IMR-90 (cell line): ENCODE results near the gene NECTIN2. TPM values are rescaled to one million over a fixed set of nuclear protein-coding genes. Genes with fewer than 3 reads are reported as not detected.
A peak's percentile ranks its signal among the peaks of the same experiment; 100 is the strongest.

Experiments used
- ATAC-seq: fragments of 200-7000 bp; cut with Tn5 transposase; 2 replicates; pipeline ENCODE4 v1.9.1; 2020; ENCODE audit warnings: low read depth, mild to moderate bottlenecking, moderate library complexity
- BruUV-seq: library from RNA; stranded (reverse); fragments of 400-500 nt; replicated peaks from 2 replicates; lab custom pipeline; 2021; lab: Mats Ljungman, UMichigan
- CTCF ChIA-PET: fragments of 300-600 bp; formaldehyde crosslinking; extraction: SDS; loops from one replicate; lab custom pipeline; 2021; ENCODE audit warnings: antibody characterized with exemption; lab: Yijun Ruan, JAX
- POLR2A ChIA-PET: fragments of 300-600 bp; sonication (Branson Sonifier 250); formaldehyde crosslinking; loops from one replicate; lab custom pipeline; 2022; ENCODE audit warnings: antibody characterized with exemption; ENCODE audit not compliant: unreplicated experiment; lab: Charles Lee
- DNase-seq: peaks from one replicate; pipeline ENCODE4 v3.0.0; 2013
- H2AFZ ChIP-seq: replicated peaks from 2 replicates; pipeline ENCODE3; 2013; ENCODE audit warnings: low read length, mild to moderate bottlenecking; ENCODE audit not compliant: poor library complexity
- H2AK5ac ChIP-seq: 2 replicates; pipeline ENCODE4 v1.6.1; 2013; ENCODE audit warnings: low read depth, low read length, inconsistent platforms
- H2AK9ac ChIP-seq: replicated peaks from 2 replicates; pipeline ENCODE3; 2013; ENCODE audit warnings: mild to moderate bottlenecking, low read depth, low read length, moderate library complexity; ENCODE audit not compliant: poor library complexity
- H2BK120ac ChIP-seq: 2 replicates; pipeline ENCODE4 v1.6.1; 2013; ENCODE audit warnings: low read depth, low read length, inconsistent platforms
- H2BK15ac ChIP-seq: 3 replicates; pipeline ENCODE4 v1.6.1; 2013; ENCODE audit warnings: low read depth, low read length, inconsistent platforms
- H2BK20ac ChIP-seq: 2 replicates; pipeline ENCODE4 v1.6.1; 2013; ENCODE audit warnings: low read depth, mild to moderate bottlenecking, inconsistent platforms, low read length, moderate library complexity
- H2BK5ac ChIP-seq: 2 replicates; pipeline ENCODE4 v1.6.1; 2013; ENCODE audit warnings: mild to moderate bottlenecking, low read depth, low read length, inconsistent platforms; ENCODE audit not compliant: poor library complexity, severe bottlenecking
- H3K14ac ChIP-seq: replicated peaks from 2 replicates; pipeline ENCODE4 v1.6.1; 2013; ENCODE audit warnings: low read depth, low read length, inconsistent platforms
- H3K18ac ChIP-seq: 2 replicates; pipeline ENCODE4 v1.6.1; 2013; ENCODE audit warnings: low read depth, low read length, control low read depth
- H3K23ac ChIP-seq: 2 replicates; pipeline ENCODE4 v1.6.1; 2013; ENCODE audit warnings: low read depth, low read length, inconsistent platforms
- H3K27ac ChIP-seq: 2 replicates; pipeline ENCODE4 v1.5.1; 2013; ENCODE audit warnings: mild to moderate bottlenecking, control low read depth, low read length; ENCODE audit not compliant: insufficient read depth
- H3K27me3 ChIP-seq: 2 replicates; pipeline ENCODE4 v1.6.1; 2013; ENCODE audit warnings: low read length; ENCODE audit not compliant: control insufficient read depth, insufficient read depth
- H3K36me3 ChIP-seq: 2 replicates; pipeline ENCODE4 v1.6.1; 2013; ENCODE audit warnings: low read length, mixed read lengths; ENCODE audit not compliant: control insufficient read depth, insufficient read depth
- H3K4ac ChIP-seq: 2 replicates; pipeline ENCODE4 v1.6.1; 2013; ENCODE audit warnings: low read depth, low read length, inconsistent platforms
- H3K4me1 ChIP-seq: 2 replicates; pipeline ENCODE4 v1.6.1; 2013; ENCODE audit warnings: low read length, mixed read lengths; ENCODE audit not compliant: control insufficient read depth, insufficient read depth
- H3K4me2 ChIP-seq: 2 replicates; pipeline ENCODE4 v1.6.1; 2013; ENCODE audit warnings: low read depth, mild to moderate bottlenecking, control low read depth, low read length, moderate library complexity
- H3K4me3 ChIP-seq: 2 replicates; pipeline ENCODE4 v1.5.1; 2013; ENCODE audit warnings: low read depth, mild to moderate bottlenecking, control low read depth, low read length, moderate library complexity; ENCODE audit not compliant: insufficient read depth
- H3K56ac ChIP-seq: 2 replicates; pipeline ENCODE4 v1.6.1; 2013; ENCODE audit warnings: low read length, inconsistent platforms; ENCODE audit not compliant: insufficient read depth; ENCODE audit errors: extremely low read depth
- H3K79me1 ChIP-seq, 2 experiments: 2 replicates each; pipeline ENCODE4 v1.6.1; 2013; ENCODE audit warnings: low read length in 2 of 2, inconsistent platforms in 1 of 2, low read depth in 1 of 2
- H3K9ac ChIP-seq: 2 replicates; pipeline ENCODE4 v1.6.1; 2013; ENCODE audit warnings: low read depth, low read length, control low read depth
- H3K9me1 ChIP-seq: 2 replicates; pipeline ENCODE4 v1.6.1; 2013; ENCODE audit warnings: low read length, inconsistent platforms; ENCODE audit not compliant: insufficient read depth
- H3K9me3 ChIP-seq: 2 replicates; pipeline ENCODE4 v1.6.1; 2013; ENCODE audit warnings: low read length; ENCODE audit not compliant: control insufficient read depth, insufficient read depth
- H4K20me1 ChIP-seq: 2 replicates; pipeline ENCODE4 v1.6.1; 2013; ENCODE audit warnings: low read length, inconsistent platforms; ENCODE audit not compliant: insufficient read depth
- H4K5ac ChIP-seq: 2 replicates; pipeline ENCODE4 v1.6.1; 2013; ENCODE audit warnings: mild to moderate bottlenecking, low read depth, low read length, control low read depth
- H4K8ac ChIP-seq, 2 experiments: 2 replicates each; pipeline ENCODE4 v1.6.1; 2013; ENCODE audit warnings: low read depth in 2 of 2, low read length in 2 of 2, control low read depth in 1 of 2, inconsistent platforms in 1 of 2
- H4K91ac ChIP-seq: 2 replicates; pipeline ENCODE4 v1.6.1; 2013; ENCODE audit warnings: low read depth, low read length, inconsistent platforms; ENCODE audit not compliant: insufficient read depth
- BHLHE40 ChIP-seq: fragments of 150-350 bp; IDR thresholded peaks from 2 replicates; pipeline ENCODE4 v1.6.1; 2016; ENCODE audit warnings: mild to moderate bottlenecking, low read depth, low read length
- CEBPB ChIP-seq: IDR thresholded peaks from 2 replicates; pipeline ENCODE4 v1.6.1; 2012; ENCODE audit warnings: low read depth, low read length, improper control_type of control experiment
- CHD1 ChIP-seq: IDR thresholded peaks from 2 replicates; pipeline ENCODE4 v1.6.1; 2012; ENCODE audit warnings: low read depth, low read length, improper control_type of control experiment
- FOS ChIP-seq: fragments of 150-350 bp; IDR thresholded peaks from 2 replicates; pipeline ENCODE4 v1.6.1; 2016; ENCODE audit warnings: low read depth, low read length
- MAFK ChIP-seq: IDR thresholded peaks from 2 replicates; pipeline ENCODE4 v1.6.1; 2012; ENCODE audit warnings: low read depth, low read length, improper control_type of control experiment
- NFE2L2 ChIP-seq: fragments of 150-350 bp; IDR thresholded peaks from 2 replicates; pipeline ENCODE4 v1.6.1; 2016; ENCODE audit warnings: low read depth, mild to moderate bottlenecking, low read length
- POLR2A ChIP-seq: IDR thresholded peaks from 2 replicates; pipeline ENCODE4 v1.6.1; 2012; ENCODE audit warnings: mild to moderate bottlenecking, low read depth, low read length
- RAD21 ChIP-seq: IDR thresholded peaks from 2 replicates; pipeline ENCODE4 v1.6.1; 2012; ENCODE audit warnings: low read length, improper control_type of control experiment
- RCOR1 ChIP-seq: IDR thresholded peaks from 2 replicates; pipeline ENCODE4 v1.6.1; 2012; ENCODE audit warnings: mild to moderate bottlenecking, low read length, improper control_type of control experiment; ENCODE audit not compliant: insufficient replicate concordance
- SMC3 ChIP-seq: fragments of 150-350 bp; IDR thresholded peaks from 2 replicates; pipeline ENCODE4 v1.6.1; 2016; ENCODE audit warnings: low read depth, mild to moderate bottlenecking, antibody characterized with exemption, low read length, moderate library complexity
- WGBS, 2 experiments: methylation state at CpG; one replicate each; pipeline versions ENCODE4 v1.1.5 to v1.1.7; 2013; ENCODE audit warnings: missing lambda C conversion rate in 2 of 2; ENCODE audit not compliant: insufficient read length in 1 of 2; ENCODE audit errors: extremely low coverage in 2 of 2; 5-methylcytosine and 5-hydroxymethylcytosine counted together
- dilution Hi-C: fragments of 300-500 bp; cut with HindIII; formaldehyde crosslinking; loops from one replicate; pipeline ENCODE4 v1.14.3; 2018; ENCODE audit warnings: low sequenced_read_pairs; ENCODE audit not compliant: unreplicated experiment
- in situ Hi-C: fragments of 300-500 bp; cut with MboI; formaldehyde crosslinking; loops from 3 replicates; pipeline ENCODE4 v1.14.3; 2019; ENCODE audit warnings: low sequenced_read_pairs, inconsistent platforms, mixed read lengths
- intact Hi-C: fragments of 100-400 bp; cut with micrococcal nuclease; formaldehyde crosslinking; loops from 2 replicates; pipeline ENCODE4 v1.10.0; 2022
- polyA plus RNA-seq, 3 experiments: library from polyadenylated mRNA; depleted of rRNA; stranded (reverse); fragments of >200 nt; gene quantifications; 2 replicates each; pipeline ENCODE4 v1.2.3, GENCODE V29; 2012; ENCODE audit warnings: low replicate concordance in 1 of 3
- total RNA-seq: library from RNA; depleted of rRNA; stranded (reverse); fragments of >200 nt; gene quantifications from 2 replicates; pipeline ENCODE4 v1.2.3, GENCODE V29; 2012
- TF ChIP-seq, protein P1 (sequence below): fragments of 150-350 bp; IDR thresholded peaks from 2 replicates; pipeline ENCODE4 v1.6.1; 2017; ENCODE audit warnings: mild to moderate bottlenecking, antibody characterized with exemption, low read length, low read depth
- TF ChIP-seq, protein P2 (sequence below): conservative IDR thresholded peaks from 2 replicates; pipeline ENCODE4 v1.5.1; 2012; ENCODE audit warnings: mild to moderate bottlenecking, low read depth, low read length, improper control_type of control experiment

NECTIN2 gene
- total and polyA plus RNA-seq, 2 of the 4 experiments (the other 2 are of a cell fraction): 77.8 to 170 TPM

DNA sequence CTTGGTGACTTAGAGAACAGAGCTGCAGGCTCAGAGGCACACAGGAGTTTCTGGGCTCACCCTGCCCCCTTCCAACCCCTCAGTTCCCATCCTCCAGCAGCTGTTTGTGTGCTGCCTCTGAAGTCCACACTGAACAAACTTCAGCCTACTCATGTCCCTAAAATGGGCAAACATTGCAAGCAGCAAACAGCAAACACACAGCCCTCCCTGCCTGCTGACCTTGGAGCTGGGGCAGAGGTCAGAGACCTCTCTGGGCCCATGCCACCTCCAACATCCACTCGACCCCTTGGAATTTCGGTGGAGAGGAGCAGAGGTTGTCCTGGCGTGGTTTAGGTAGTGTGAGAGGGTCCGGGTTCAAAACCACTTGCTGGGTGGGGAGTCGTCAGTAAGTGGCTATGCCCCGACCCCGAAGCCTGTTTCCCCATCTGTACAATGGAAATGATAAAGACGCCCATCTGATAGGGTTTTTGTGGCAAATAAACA is 78.2 kb downstream of the NECTIN2 start:
- H2AFZ ChIP-seq: peak overlapping the region; percentile 63
- H2AK5ac ChIP-seq: peak overlapping the region; percentile 90; the same call in 1 of the 2 replicates
- no peak overlapping the region for H2BK5ac ChIP-seq
- intact Hi-C loops: no loop called here
- H2BK20ac ChIP-seq: peak overlapping the region; percentile 44; the same call in 1 of the 2 replicates
- WGBS, 2 experiments: 67% methylated on average over 3 of the region's 8 CpGs; no CpG with 5 or more reads in 1 of the 2 experiments
- H3K27ac ChIP-seq: peak overlapping the region; percentile 79; the same call in 1 of the 2 replicates
- ChIA-PET POLR2A (no interaction called here), CTCF (interaction anchor here (1.1 kb wide), 1 partner anchor 12 kb away, joined by 4 read pairs; no protein-coding TSS in a partner anchor)
- DNase-seq (no peak), ATAC-seq (no peak)
- peaks cover 23% of the 10 kb centered on the region for H3K4me1 ChIP-seq
- H2BK15ac ChIP-seq: peak overlapping the region; percentile 10; the same call in 1 of the 3 replicates
- H2AK9ac ChIP-seq: no peak overlapping the region
- no peaks in the 10 kb centered on the region for H3K9me1 ChIP-seq
- peak overlapping the region; percentile 20; the same call in 1 of the 2 replicates for H3K9ac ChIP-seq
- no peak overlapping the region for H3K4me3 ChIP-seq
- H3K4me2 ChIP-seq: no peak overlapping the region; the same call in 1 of the 2 replicates
- H3K4ac ChIP-seq: peak overlapping the region; percentile 31
- TF ChIP-seq, protein P1, sequence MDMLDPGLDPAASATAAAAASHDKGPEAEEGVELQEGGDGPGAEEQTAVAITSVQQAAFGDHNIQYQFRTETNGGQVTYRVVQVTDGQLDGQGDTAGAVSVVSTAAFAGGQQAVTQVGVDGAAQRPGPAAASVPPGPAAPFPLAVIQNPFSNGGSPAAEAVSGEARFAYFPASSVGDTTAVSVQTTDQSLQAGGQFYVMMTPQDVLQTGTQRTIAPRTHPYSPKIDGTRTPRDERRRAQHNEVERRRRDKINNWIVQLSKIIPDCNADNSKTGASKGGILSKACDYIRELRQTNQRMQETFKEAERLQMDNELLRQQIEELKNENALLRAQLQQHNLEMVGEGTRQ: no peak
- TF ChIP-seq RAD21: no peak
- TF ChIP-seq FOS: no peak
- TF ChIP-seq BHLHE40: no peak
- no peak for TF ChIP-seq POLR2A
- TF ChIP-seq RCOR1: no peak
- TF ChIP-seq CEBPB: no peak
- TF ChIP-seq CHD1: no peak
- TF ChIP-seq, protein P2, sequence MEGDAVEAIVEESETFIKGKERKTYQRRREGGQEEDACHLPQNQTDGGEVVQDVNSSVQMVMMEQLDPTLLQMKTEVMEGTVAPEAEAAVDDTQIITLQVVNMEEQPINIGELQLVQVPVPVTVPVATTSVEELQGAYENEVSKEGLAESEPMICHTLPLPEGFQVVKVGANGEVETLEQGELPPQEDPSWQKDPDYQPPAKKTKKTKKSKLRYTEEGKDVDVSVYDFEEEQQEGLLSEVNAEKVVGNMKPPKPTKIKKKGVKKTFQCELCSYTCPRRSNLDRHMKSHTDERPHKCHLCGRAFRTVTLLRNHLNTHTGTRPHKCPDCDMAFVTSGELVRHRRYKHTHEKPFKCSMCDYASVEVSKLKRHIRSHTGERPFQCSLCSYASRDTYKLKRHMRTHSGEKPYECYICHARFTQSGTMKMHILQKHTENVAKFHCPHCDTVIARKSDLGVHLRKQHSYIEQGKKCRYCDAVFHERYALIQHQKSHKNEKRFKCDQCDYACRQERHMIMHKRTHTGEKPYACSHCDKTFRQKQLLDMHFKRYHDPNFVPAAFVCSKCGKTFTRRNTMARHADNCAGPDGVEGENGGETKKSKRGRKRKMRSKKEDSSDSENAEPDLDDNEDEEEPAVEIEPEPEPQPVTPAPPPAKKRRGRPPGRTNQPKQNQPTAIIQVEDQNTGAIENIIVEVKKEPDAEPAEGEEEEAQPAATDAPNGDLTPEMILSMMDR: no peak
- no peak for TF ChIP-seq MAFK
- TF ChIP-seq SMC3: no peak
- TF ChIP-seq NFE2L2: no peak
- H3K14ac ChIP-seq: peak overlapping the region; percentile 65
- peak overlapping the region; percentile 41 to 70 for H4K8ac ChIP-seq
- H3K23ac ChIP-seq: peak overlapping the region; percentile 50; the same call in 1 of the 2 replicates
- H3K56ac ChIP-seq: no peak overlapping the region
- no peaks in the 10 kb centered on the region for H3K27me3 ChIP-seq
- in situ Hi-C loops: no loop called here
- peak overlapping the region; percentile 88 for H3K18ac ChIP-seq
- no peaks in the 10 kb centered on the region for H4K20me1 ChIP-seq
- no peaks in the 10 kb centered on the region for H3K79me1 ChIP-seq
- BruUV-seq: no TSS peak
- dilution Hi-C loops: no loop called here
- no peaks in the 10 kb centered on the region for H3K9me3 ChIP-seq
- H4K91ac ChIP-seq: peak overlapping the region; percentile 55; the same call in 1 of the 2 replicates
- peak overlapping the region; percentile 85 for H4K5ac ChIP-seq
- H2BK120ac ChIP-seq: peak overlapping the region; percentile 68; the same call in 1 of the 2 replicates
- H3K36me3 ChIP-seq: no peaks in the 10 kb centered on the region
